ENCODE data around the gene RAPGEF1. TPM values are rescaled to one million over a fixed set of nuclear protein-coding genes. Genes with fewer than 3 reads are reported as not detected.

Gene RAPGEF1
- total and polyA plus RNA-seq, 2 donors (not counting 3 experiments of a cell fraction or from before 2014, with no cell fraction given): 50.0 to 124 TPM

DNA sequence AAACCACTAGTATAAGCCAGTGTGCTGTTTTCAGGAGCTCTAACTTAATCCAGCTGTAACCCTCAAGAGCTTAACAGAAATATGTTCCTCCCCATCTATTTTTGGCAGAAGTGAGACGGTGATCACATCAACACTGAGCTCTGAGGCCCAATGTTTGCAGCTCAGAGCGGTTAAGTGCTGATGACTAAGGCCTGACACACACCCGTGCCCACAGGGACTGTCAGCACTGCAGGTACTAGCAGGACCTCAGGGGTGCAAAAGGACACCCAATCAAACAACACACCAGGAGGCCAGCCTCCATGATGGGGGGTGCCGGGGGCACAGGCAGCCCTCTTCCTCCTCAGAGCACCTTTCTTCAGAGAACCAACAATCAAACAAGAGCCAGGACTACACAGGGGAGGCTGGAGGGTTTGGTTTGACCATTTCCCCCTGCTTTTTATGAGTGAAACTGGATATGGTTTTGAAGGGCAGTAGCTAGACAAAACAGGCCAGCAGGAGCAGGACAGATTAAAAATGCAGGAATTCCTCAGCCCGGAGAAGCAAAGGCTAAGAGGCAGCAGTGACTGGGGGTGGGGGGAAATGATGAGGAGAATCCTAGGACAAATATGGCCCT, 61.3 kb downstream of the RAPGEF1 start:
- H3K36me3 ChIP-seq (ENCODE audit: control insufficient read depth in 2 of 2, extremely low read depth in 1 of 2, insufficient read depth in 2 of 2, low read length in 2 of 2): no peaks in the 10 kb centered on the region
- H3K4me3 ChIP-seq (replicated peaks in 1 of 3; ENCODE audit: insufficient read depth in 1 of 3, low read depth in 1 of 3, low read length in 3 of 3): no peak overlapping the region
- peaks cover 61% of the 10 kb centered on the region for H3K79me2 ChIP-seq (ENCODE audit: control insufficient read depth, insufficient read depth, low read length)
- peak overlapping the region; percentile 77 for H3K4me2 ChIP-seq (ENCODE audit: insufficient read depth, low read length)
- no peaks in the 10 kb centered on the region for H3K9me1 ChIP-seq (replicated peaks; ENCODE audit: control insufficient read depth, extremely low read depth, insufficient read depth, low read length)
- CTCF ChIA-PET: interaction anchor here (1.1 to 3.0 kb wide), 14 partner anchors 10 to 87 kb away, joined by 3 to 16 read pairs (median 6); partner anchors contain the start of gene RAPGEF1
- peak overlapping the region; percentile 96 for H3K27ac ChIP-seq (ENCODE audit: insufficient read depth, low read depth, low read length)
- H3K4me1 ChIP-seq (ENCODE audit: control insufficient read depth, extremely low read depth, insufficient read depth, low read length): peaks cover 56% of the 10 kb centered on the region
- FAIRE-seq (peak; percentile 84), DNase-seq (ENCODE audit: low read depth, low spot score) (peak; percentile 80)
- dilution Hi-C loops (cut with MboI; ENCODE audit: extremely low pct_ligation_motif_present, low sequenced_read_pairs): no loop called here
- TF ChIP-seq JUN (IDR thresholded peaks at IDR 0.05; ENCODE audit: borderline replicate concordance, insufficient read depth, insufficient read length, low read depth) (peak; percentile 55), POLR2A (IDR thresholded peaks at IDR 0.05; ENCODE audit: low read depth, low read length) (no peak), GATA2 (IDR thresholded peaks at IDR 0.05; ENCODE audit: insufficient read depth, insufficient read length, low read depth, low read length) (no peak), FOS (IDR thresholded peaks at IDR 0.05; ENCODE audit: borderline replicate concordance, insufficient read depth, low read length) (peak; percentile 83), POLR2AphosphoS5 (IDR thresholded peaks at IDR 0.05; ENCODE audit: insufficient read depth, low read depth, low read length) (peak; percentile 51)
- TF ChIP-seq, protein P1, sequence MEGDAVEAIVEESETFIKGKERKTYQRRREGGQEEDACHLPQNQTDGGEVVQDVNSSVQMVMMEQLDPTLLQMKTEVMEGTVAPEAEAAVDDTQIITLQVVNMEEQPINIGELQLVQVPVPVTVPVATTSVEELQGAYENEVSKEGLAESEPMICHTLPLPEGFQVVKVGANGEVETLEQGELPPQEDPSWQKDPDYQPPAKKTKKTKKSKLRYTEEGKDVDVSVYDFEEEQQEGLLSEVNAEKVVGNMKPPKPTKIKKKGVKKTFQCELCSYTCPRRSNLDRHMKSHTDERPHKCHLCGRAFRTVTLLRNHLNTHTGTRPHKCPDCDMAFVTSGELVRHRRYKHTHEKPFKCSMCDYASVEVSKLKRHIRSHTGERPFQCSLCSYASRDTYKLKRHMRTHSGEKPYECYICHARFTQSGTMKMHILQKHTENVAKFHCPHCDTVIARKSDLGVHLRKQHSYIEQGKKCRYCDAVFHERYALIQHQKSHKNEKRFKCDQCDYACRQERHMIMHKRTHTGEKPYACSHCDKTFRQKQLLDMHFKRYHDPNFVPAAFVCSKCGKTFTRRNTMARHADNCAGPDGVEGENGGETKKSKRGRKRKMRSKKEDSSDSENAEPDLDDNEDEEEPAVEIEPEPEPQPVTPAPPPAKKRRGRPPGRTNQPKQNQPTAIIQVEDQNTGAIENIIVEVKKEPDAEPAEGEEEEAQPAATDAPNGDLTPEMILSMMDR (IDR thresholded peaks at IDR 0.05; ENCODE audit: extremely low read depth in 1 of 2, insufficient read depth in 1 of 2, low read depth in 1 of 2, low read length in 2 of 2): no peak
- BruUV-seq (replicated peaks): no TSS peak
- POLR2A ChIA-PET: interaction anchor here (1.3 to 2.3 kb wide), 3 partner anchors 36 to 55 kb away, joined by 3 to 8 read pairs (median 4); no protein-coding TSS in a partner anchor
- no peak overlapping the region for H2AFZ ChIP-seq (ENCODE audit: low read depth, low read length)
- intact Hi-C loops (cut with micrococcal nuclease): no loop called here
- H3K9me3 ChIP-seq (replicated peaks; ENCODE audit: control insufficient read depth, insufficient read depth, low read length): no peaks in the 10 kb centered on the region
- no peaks in the 10 kb centered on the region for H4K20me1 ChIP-seq (replicated peaks; ENCODE audit: control insufficient read depth, extremely low read depth, insufficient read depth, low read length)
- peak overlapping the region; percentile 90 for H3K9ac ChIP-seq (replicated peaks; ENCODE audit: extremely low read depth, insufficient read depth, low read length)
- H3K27me3 ChIP-seq (ENCODE audit: control insufficient read depth in 2 of 2, insufficient read depth in 2 of 2, low read length in 2 of 2): no peaks in the 10 kb centered on the region
